Measurements from ENCODE around the gene EFL1. TPM values are rescaled to one million over a fixed set of nuclear protein-coding genes. Genes with fewer than 3 reads are reported as not detected.
"Not testable (repeated sequence)": the region's sequence is repeated elsewhere in the genome, so short reads cannot be mapped to it uniquely, and the experiment has no call there.

The EFL1 gene
- polyA plus RNA-seq, 2 donors = 2.6 to 7.5 TPM

GRCh38 chr15:82212201-82212600, 50.3 kb downstream of the EFL1 start:
- H3K4me3 ChIP-seq (ENCODE audit: low read depth in 1 of 2, low read length in 2 of 2); H3K9me3 ChIP-seq (ENCODE audit: control insufficient read depth in 2 of 2, insufficient read depth in 1 of 2, low read depth in 1 of 2, low read length in 1 of 2); H3K27ac ChIP-seq (ENCODE audit: low read depth in 2 of 2, low read length in 1 of 2); H3K4me1 ChIP-seq (ENCODE audit: control insufficient read depth in 2 of 2, insufficient read depth in 2 of 2, low read length in 1 of 2); H3K27me3 ChIP-seq (ENCODE audit: control insufficient read depth in 1 of 2, insufficient read depth in 2 of 2, low read length in 2 of 2); H3K36me3 ChIP-seq (ENCODE audit: control insufficient read depth in 2 of 2, insufficient read depth in 2 of 2, low read length in 1 of 2): not testable (repeated sequence)

GRCh38 chr15:82210066-82210597, 52.4 kb downstream of the EFL1 start:
- H3K27ac ChIP-seq (ENCODE audit: low read depth in 2 of 2, low read length in 1 of 2) = peak overlapping the region in 1 of 2 donors; percentile 60
- H3K36me3 ChIP-seq (ENCODE audit: control insufficient read depth in 2 of 2, insufficient read depth in 2 of 2, low read length in 1 of 2); H3K4me1 ChIP-seq (ENCODE audit: control insufficient read depth in 2 of 2, insufficient read depth in 2 of 2, low read length in 1 of 2); H3K4me3 ChIP-seq (ENCODE audit: low read depth in 1 of 2, low read length in 2 of 2); H3K9me3 ChIP-seq (ENCODE audit: control insufficient read depth in 2 of 2, insufficient read depth in 1 of 2, low read depth in 1 of 2, low read length in 1 of 2); H3K27me3 ChIP-seq (ENCODE audit: control insufficient read depth in 1 of 2, insufficient read depth in 2 of 2, low read length in 2 of 2): not testable (repeated sequence)
- WGBS, 2 donors = 58 to 67% methylated on average over 3 of the region's 3 CpGs

DNA sequence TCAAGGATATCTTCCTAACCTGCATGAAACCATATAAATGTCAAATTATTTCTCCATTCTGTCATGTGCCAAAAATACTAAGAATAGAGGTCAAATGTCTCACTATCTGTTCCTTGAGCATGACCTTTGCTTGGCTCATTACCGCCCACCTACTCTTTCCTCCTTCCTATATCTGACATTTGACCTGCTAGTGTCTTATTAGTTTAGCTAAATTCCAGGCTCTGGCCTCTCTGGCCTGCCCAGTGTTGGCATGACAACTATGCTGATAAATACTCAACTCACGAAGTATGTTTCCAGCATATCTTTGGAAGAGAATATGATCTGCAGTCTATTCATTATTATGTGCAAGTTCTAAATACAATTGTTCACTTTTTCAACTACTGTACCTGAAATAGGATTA, 58.0 kb downstream of the EFL1 start:
- not testable (repeated sequence) for H3K4me1 ChIP-seq (ENCODE audit: control insufficient read depth in 2 of 2, insufficient read depth in 2 of 2, low read length in 1 of 2); H3K9me3 ChIP-seq (ENCODE audit: control insufficient read depth in 2 of 2, insufficient read depth in 1 of 2, low read depth in 1 of 2, low read length in 1 of 2); H3K27me3 ChIP-seq (ENCODE audit: control insufficient read depth in 1 of 2, insufficient read depth in 2 of 2, low read length in 2 of 2); H3K27ac ChIP-seq (ENCODE audit: low read depth in 2 of 2, low read length in 1 of 2); H3K4me3 ChIP-seq (ENCODE audit: low read depth in 1 of 2, low read length in 2 of 2); H3K36me3 ChIP-seq (ENCODE audit: control insufficient read depth in 2 of 2, insufficient read depth in 2 of 2, low read length in 1 of 2)
- 76 to 79% methylated on average over 2 of the region's 2 CpGs for WGBS, 2 donors

DNA sequence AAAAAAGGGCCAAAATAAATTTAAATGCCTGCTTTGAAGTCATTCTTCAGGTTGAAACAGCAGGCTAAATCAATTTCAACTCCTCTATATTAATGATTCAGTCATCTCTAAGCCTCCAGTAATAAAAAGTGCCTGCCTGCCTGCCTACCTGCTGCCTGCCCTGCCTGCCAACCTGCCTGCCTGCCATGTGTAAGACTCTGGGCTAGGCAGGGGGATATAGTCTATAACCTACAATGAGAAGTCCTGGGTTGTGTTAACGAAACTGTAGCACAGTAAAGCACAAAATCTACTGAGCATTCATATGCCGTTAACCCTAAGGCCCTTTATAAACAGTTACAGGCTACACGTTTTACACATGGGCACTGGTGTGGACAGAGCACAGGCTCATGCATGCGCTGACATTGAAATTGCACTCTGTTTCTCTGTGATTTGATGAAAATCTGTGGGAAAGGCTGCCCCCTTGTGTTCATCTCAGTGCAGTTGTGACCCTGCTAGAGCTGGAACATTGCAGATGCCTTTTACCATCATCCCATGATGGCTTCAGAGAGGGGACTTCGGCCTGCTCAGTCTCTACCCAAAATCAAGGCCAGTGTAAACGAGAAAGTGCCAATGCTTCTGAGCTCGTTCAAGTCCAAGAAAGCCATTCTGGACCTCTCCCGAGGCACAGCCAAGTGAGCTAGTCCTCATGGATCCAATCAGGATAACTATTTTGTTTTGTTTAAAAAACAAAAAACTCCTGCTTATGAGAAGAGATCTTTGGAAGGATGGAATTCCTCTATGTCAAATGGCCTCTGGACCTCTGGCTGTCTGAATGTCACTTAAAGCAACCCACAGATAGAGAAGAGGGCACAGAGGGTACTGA, 64.6 kb downstream of the EFL1 start:
- no peaks in the 10 kb centered on the region for H3K27me3 ChIP-seq (ENCODE audit: control insufficient read depth in 1 of 2, insufficient read depth in 2 of 2, low read length in 2 of 2)
- H3K9me3 ChIP-seq (ENCODE audit: control insufficient read depth in 2 of 2, insufficient read depth in 1 of 2, low read depth in 1 of 2, low read length in 1 of 2) = no peaks in the 10 kb centered on the region
- H3K36me3 ChIP-seq (ENCODE audit: control insufficient read depth in 2 of 2, insufficient read depth in 2 of 2, low read length in 1 of 2) = no peaks in the 10 kb centered on the region
- H3K27ac ChIP-seq (ENCODE audit: low read depth in 2 of 2, low read length in 1 of 2) = no peak overlapping the region
- H3K4me1 ChIP-seq (ENCODE audit: control insufficient read depth in 2 of 2, insufficient read depth in 2 of 2, low read length in 1 of 2) = no peaks in the 10 kb centered on the region
- 33 to 36% methylated on average over 8 of the region's 8 CpGs for WGBS, 2 donors
- no peak overlapping the region for H3K4me3 ChIP-seq (ENCODE audit: low read depth in 1 of 2, low read length in 2 of 2)

DNA sequence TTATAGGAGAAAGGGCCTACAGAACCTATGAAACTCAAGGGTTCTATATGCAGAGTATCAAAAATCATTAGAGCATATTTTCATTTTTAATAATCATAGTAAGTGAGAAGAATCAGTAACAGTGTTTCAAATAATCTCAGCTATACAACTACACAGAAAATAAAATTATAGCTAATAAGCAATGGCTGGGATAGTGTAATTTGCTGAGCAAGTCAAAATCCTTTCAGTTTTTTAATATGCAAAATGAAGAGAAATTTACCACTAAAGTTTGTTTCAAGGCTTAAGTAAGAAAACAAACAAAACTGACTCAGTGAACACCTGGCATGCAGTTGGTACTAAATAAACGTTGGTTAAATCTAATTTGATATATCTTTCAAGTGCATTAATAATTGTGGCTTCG, 66.2 kb downstream of the EFL1 start:
- H3K36me3 ChIP-seq (ENCODE audit: control insufficient read depth in 2 of 2, insufficient read depth in 2 of 2, low read length in 1 of 2) = no peaks in the 10 kb centered on the region
- H3K27ac ChIP-seq (ENCODE audit: low read depth in 2 of 2, low read length in 1 of 2) = no peak overlapping the region
- H3K4me1 ChIP-seq (ENCODE audit: control insufficient read depth in 2 of 2, insufficient read depth in 2 of 2, low read length in 1 of 2) = no peaks in the 10 kb centered on the region
- no peaks in the 10 kb centered on the region for H3K9me3 ChIP-seq (ENCODE audit: control insufficient read depth in 2 of 2, insufficient read depth in 1 of 2, low read depth in 1 of 2, low read length in 1 of 2)
- no peaks in the 10 kb centered on the region for H3K27me3 ChIP-seq (ENCODE audit: control insufficient read depth in 1 of 2, insufficient read depth in 2 of 2, low read length in 2 of 2)
- no peak overlapping the region for H3K4me3 ChIP-seq (ENCODE audit: low read depth in 1 of 2, low read length in 2 of 2)
- 73 to 81% methylated on average over 2 of the region's 2 CpGs for WGBS, 2 donors

DNA sequence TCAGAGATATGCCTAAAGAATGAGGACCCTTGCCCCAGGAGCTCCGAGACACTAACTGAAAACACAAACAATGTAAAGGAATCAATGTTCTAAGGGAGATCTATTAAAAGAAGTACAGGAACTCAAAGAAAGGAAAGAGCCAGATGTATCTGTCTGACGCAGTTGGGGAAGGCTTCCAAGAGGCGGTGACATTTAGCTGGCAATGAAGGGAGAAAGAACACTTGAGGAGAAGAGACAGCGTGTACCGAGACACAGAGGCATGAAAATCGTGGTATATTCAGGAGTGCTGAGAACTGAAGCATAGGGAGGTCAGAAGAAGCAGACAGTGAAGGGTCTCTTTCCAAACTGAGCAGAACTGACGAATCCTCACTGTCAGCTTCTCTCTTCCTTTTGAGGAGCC, 66.7 kb downstream of the EFL1 start:
- H3K9me3 ChIP-seq (ENCODE audit: control insufficient read depth in 2 of 2, insufficient read depth in 1 of 2, low read depth in 1 of 2, low read length in 1 of 2); H3K27me3 ChIP-seq (ENCODE audit: control insufficient read depth in 1 of 2, insufficient read depth in 2 of 2, low read length in 2 of 2); H3K4me1 ChIP-seq (ENCODE audit: control insufficient read depth in 2 of 2, insufficient read depth in 2 of 2, low read length in 1 of 2); H3K27ac ChIP-seq (ENCODE audit: low read depth in 2 of 2, low read length in 1 of 2); H3K36me3 ChIP-seq (ENCODE audit: control insufficient read depth in 2 of 2, insufficient read depth in 2 of 2, low read length in 1 of 2); H3K4me3 ChIP-seq (ENCODE audit: low read depth in 1 of 2, low read length in 2 of 2): not testable (repeated sequence)
- WGBS, 2 donors = 91 to 93% methylated on average over 7 of the region's 7 CpGs

GRCh38 chr15:82194488-82194887, 68.0 kb downstream of the EFL1 start:
- H3K27me3 ChIP-seq (ENCODE audit: control insufficient read depth in 1 of 2, insufficient read depth in 2 of 2, low read length in 2 of 2); H3K27ac ChIP-seq (ENCODE audit: low read depth in 2 of 2, low read length in 1 of 2); H3K9me3 ChIP-seq (ENCODE audit: control insufficient read depth in 2 of 2, insufficient read depth in 1 of 2, low read depth in 1 of 2, low read length in 1 of 2); H3K4me3 ChIP-seq (ENCODE audit: low read depth in 1 of 2, low read length in 2 of 2); H3K4me1 ChIP-seq (ENCODE audit: control insufficient read depth in 2 of 2, insufficient read depth in 2 of 2, low read length in 1 of 2); H3K36me3 ChIP-seq (ENCODE audit: control insufficient read depth in 2 of 2, insufficient read depth in 2 of 2, low read length in 1 of 2): not testable (repeated sequence)
- WGBS, 2 donors = 75 to 79% methylated on average over 6 of the region's 6 CpGs

DNA sequence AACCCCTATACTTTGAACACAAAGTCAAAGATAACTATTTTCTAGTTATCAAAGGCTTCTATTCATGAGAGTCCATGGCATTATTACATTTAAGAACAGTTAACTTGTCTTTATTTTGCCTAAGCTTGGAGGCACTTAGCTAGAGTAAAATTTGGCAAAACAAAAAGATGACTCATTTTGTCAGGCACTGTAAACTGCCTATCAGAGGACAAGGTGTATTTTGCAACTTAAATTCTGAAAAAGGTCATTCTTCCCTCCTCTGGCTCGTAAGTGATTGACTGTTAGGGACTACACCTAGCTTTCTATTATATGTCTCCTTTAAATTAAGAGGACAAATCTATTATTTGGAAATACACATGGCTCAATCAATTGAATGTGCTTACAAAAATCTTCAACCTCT, 69.1 kb downstream of the EFL1 start:
- not testable (repeated sequence) for H3K4me1 ChIP-seq (ENCODE audit: control insufficient read depth in 2 of 2, insufficient read depth in 2 of 2, low read length in 1 of 2); H3K9me3 ChIP-seq (ENCODE audit: control insufficient read depth in 2 of 2, insufficient read depth in 1 of 2, low read depth in 1 of 2, low read length in 1 of 2); H3K27me3 ChIP-seq (ENCODE audit: control insufficient read depth in 1 of 2, insufficient read depth in 2 of 2, low read length in 2 of 2); H3K27ac ChIP-seq (ENCODE audit: low read depth in 2 of 2, low read length in 1 of 2); H3K4me3 ChIP-seq (ENCODE audit: low read depth in 1 of 2, low read length in 2 of 2); H3K36me3 ChIP-seq (ENCODE audit: control insufficient read depth in 2 of 2, insufficient read depth in 2 of 2, low read length in 1 of 2)
- no CpG with 5 or more reads among the region's 1 CpG for WGBS, 2 donors

DNA sequence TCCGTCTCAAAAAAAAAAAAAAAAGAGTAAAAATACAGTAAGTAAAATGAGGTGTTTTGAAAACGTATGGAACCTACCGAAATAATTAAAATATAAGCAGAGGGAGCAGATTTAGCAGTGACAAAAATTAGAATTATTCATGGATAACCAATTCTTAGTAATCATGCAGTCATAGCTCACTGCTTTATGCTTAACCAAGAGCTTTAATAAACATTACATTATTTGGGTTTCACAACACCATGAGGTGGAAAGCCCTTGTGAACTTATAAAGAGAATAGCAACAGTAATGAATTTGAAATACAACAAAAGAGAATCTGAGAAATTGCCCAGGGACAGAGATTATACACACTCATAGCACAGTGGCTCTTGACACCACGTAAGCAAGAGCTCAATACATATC, 70.1 kb downstream of the EFL1 start:
- H3K27me3 ChIP-seq (ENCODE audit: control insufficient read depth in 1 of 2, insufficient read depth in 2 of 2, low read length in 2 of 2); H3K36me3 ChIP-seq (ENCODE audit: control insufficient read depth in 2 of 2, insufficient read depth in 2 of 2, low read length in 1 of 2); H3K9me3 ChIP-seq (ENCODE audit: control insufficient read depth in 2 of 2, insufficient read depth in 1 of 2, low read depth in 1 of 2, low read length in 1 of 2); H3K4me3 ChIP-seq (ENCODE audit: low read depth in 1 of 2, low read length in 2 of 2); H3K4me1 ChIP-seq (ENCODE audit: control insufficient read depth in 2 of 2, insufficient read depth in 2 of 2, low read length in 1 of 2); H3K27ac ChIP-seq (ENCODE audit: low read depth in 2 of 2, low read length in 1 of 2): not testable (repeated sequence)
- 87 to 96% methylated on average over 4 of the region's 4 CpGs for WGBS, 2 donors

DNA sequence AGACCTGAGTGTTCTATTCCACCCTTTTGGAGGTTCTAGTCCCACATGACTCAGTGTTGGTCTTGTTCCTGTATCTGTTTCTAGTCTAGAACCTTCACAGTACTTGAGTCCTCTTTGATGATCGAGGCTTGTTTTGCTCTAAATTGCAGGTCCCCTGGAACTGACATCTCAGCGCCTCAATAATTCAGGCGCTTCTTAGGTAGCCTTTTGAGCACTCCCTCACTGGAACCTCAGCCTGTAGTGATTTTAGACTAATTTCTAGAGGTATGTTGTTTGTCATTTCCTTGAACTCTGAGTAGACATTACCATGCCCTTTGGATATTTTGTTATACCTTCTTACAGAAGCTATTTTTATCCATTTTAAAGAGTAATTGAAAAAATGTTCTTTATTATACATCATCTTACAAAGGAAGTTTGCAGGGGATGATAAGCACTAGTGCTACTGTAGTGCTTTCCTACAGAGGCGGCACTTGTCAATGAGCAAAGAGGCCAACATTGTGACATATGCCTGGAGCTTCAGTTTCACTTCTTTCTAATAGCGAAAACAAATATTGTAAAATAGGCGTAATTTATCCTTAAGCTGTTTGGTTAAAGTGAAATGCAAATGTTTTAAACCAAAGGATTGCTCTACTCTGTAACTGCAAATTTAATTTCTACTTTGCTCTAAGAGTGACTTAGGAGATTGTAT, 75.7 kb downstream of the EFL1 start:
- H3K4me1 ChIP-seq (ENCODE audit: control insufficient read depth in 2 of 2, insufficient read depth in 2 of 2, low read length in 1 of 2) = no peaks in the 10 kb centered on the region
- no peaks in the 10 kb centered on the region for H3K9me3 ChIP-seq (ENCODE audit: control insufficient read depth in 2 of 2, insufficient read depth in 1 of 2, low read depth in 1 of 2, low read length in 1 of 2)
- H3K27me3 ChIP-seq (ENCODE audit: control insufficient read depth in 1 of 2, insufficient read depth in 2 of 2, low read length in 2 of 2) = no peaks in the 10 kb centered on the region
- WGBS, 2 donors = 95% methylated on average over 6 of the region's 6 CpGs
- no peaks in the 10 kb centered on the region for H3K36me3 ChIP-seq (ENCODE audit: control insufficient read depth in 2 of 2, insufficient read depth in 2 of 2, low read length in 1 of 2)
- no peak overlapping the region for H3K27ac ChIP-seq (ENCODE audit: low read depth in 2 of 2, low read length in 1 of 2)
- no peak overlapping the region for H3K4me3 ChIP-seq (ENCODE audit: low read depth in 1 of 2, low read length in 2 of 2)
